Omental fat pad (tissue), 4 donors: ENCODE measurements around the gene SEC14L5. TPM values are rescaled to one million over a fixed set of nuclear protein-coding genes. Genes with fewer than 3 reads are reported as not detected.
A peak's percentile ranks its signal among the peaks of the same experiment; 100 is the strongest.

Experiments used
- ATAC-seq: fragments of 150-250 bp; one replicate; pipeline ENCODE4 v1.9.1; 2016; ENCODE audit warnings: mild to moderate bottlenecking, moderate library complexity; ENCODE audit not compliant: low FRiP score
- DNase-seq: peaks from one replicate; pipeline ENCODE4 v3.0.0-alpha.2; 2019; ENCODE audit warnings: low spot score
- CTCF ChIP-seq, 3 donors: fragments of 450-650 bp; IDR thresholded peaks; one replicate each; pipeline ENCODE4 v1.5.1; 2016 to 2017; ENCODE audit warnings: antibody characterized with exemption in 3 of 3, mild to moderate bottlenecking in 3 of 3, moderate library complexity in 2 of 3
- total RNA-seq, 4 donors: library from RNA; depleted of rRNA; stranded (reverse); fragments of >200 nt; gene quantifications; one replicate each; pipeline ENCODE4 v1.1.0, GENCODE V29; 2016

SEC14L5 gene
- total RNA-seq, 4 donors from 2014 or later, result 0.12 to 1.3 (median 0.45) TPM

DNA sequence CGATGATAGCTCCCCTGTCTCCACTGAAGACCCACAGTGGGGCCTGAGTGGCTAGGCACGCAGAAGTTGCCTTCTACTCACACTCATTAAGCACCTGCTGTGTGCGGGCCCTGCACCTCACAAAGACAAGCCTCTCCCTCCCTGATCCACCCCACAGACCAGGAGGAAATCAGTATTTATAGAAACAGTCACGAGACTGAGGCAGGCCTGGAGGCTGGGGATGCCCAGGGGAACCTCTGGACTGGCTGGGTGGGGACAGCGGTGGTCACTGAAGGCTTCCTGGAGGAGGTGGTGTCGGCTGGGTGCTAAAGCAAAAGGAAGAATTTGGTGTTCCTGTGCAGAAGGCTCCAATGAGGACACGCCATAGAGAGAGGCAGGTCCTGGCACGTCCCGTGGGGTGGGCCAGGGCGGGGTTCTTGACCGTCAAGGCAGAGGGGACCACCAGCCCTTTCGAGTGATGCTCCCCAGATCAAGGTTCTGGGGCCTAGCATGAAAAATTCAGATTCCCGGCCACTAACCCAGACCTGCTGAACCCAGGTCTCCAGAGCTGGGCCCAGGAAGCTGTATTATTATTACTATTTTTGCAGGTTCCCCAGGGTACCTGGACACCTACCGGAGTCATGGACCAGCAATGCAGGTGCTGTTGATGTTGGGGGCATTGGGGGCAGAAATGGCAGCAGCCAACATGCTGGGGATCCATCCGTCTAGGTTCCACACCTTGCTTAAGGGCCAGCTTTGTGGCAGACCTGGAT is 44.2 kb upstream of the SEC14L5 start:
- no peak for TF ChIP-seq CTCF (IDR thresholded peaks at IDR 0.05)
- ATAC-seq, result no peak
- no peak for DNase-seq

GRCh38 chr16:4914528-4915225 is 43.5 kb upstream of the SEC14L5 start:
- DNase-seq, result no peak

GRCh38 chr16:4915226-4915761 is 42.8 kb upstream of the SEC14L5 start:
- ATAC-seq, result no peak
- no peak for DNase-seq
- no peak for TF ChIP-seq CTCF (IDR thresholded peaks at IDR 0.05)

More at GRCh38 chr16:4914528-4915225, 43.5 kb upstream of the SEC14L5 start:
- TF ChIP-seq CTCF (IDR thresholded peaks at IDR 0.05), result no peak
- no peak for ATAC-seq

DNA sequence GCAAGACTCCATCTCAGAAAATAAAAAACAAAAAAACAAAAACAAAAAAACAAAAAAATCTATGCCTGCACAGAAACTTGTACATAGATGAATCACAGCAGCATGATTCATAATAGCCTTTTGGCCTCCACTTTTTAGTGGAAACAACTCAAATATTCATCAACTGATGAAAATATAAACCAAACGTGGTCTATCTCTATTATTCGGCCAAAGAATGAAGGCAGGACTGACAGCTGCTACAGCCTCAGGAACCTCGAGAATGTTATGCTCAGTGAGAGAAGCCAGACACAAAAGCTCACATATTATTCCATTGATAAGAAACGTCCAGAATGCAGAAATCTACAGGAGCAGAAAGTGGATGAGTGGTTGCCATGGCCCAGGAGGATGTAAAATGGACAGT is 41.0 kb upstream of the SEC14L5 start:
- ATAC-seq (peak; percentile 18), DNase-seq (no peak)
- no peak for TF ChIP-seq CTCF (IDR thresholded peaks at IDR 0.05)

DNA sequence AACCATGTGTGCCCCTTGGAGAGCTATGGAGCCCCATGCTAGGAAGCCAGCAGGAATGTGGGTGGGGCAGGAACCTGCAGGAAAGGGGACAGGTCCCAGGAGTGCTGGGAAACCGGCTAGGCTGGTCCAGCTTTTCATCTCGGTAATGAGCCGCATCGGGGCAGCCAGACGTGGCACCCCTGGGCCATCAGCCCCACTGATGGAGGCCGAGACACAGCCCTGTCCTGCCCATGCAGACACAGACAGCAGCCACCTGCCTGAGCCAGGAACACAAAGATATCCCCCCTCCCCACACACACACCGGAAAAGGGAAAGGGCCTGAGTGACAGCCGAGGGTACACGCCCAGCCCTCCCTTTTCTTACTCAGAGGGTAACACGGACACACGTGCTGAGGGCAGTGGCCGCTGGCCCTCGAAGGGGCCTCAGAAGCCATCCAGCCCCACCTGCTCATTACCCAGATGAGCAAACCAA is 39.3 kb upstream of the SEC14L5 start:
- TF ChIP-seq CTCF (IDR thresholded peaks at IDR 0.05), result no peak
- DNase-seq, result no peak
- no peak for ATAC-seq

GRCh38 chr16:4920826-4921225 is 37.3 kb upstream of the SEC14L5 start:
- no peak for ATAC-seq
- TF ChIP-seq CTCF (IDR thresholded peaks at IDR 0.05), result no peak
- DNase-seq, result no peak
